Activated T-cell treated with anti-CD3 and anti-CD28 coated beads, Interleukin-2, amount 50 U/mL, for 48 hours (primary cell): ENCODE data around the gene ARL15.

Experiments used
- DNase-seq, 2 experiments: peaks; one replicate each; pipeline ENCODE4 v3.0.0-alpha.2; 2020

Gene ARL15

GRCh38 chr5:54313311-54314270 lies 3.2 kb upstream of the ARL15 start:
- DNase-seq, result no peak

- DNase-seq, result no peak
These were observed 2.1 kb upstream of the ARL15 start for GRCh38 chr5:54312499-54312898.

DNA sequence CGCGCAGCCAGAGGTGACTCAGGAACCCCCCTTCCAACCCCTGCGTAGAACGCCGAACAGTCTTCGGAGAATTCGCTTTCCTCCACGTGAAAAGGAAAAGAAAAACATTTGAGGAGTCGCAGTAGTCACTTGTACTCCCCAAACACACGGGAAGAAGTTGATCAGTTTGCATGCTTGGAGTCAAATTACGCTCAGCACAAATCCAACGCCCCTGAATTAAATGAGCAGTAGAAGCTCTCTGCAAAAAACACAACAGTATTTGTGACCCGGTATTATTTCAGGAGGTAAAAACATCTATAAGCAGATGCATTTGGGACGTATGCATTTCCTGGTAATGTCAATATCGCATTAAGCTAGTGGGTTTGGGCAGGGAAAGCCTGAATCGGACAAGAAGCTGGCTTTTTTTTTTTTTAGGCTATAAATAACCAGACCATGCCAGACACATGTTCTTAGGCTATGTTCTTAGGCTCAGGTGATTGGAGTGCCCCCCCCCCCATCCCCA lies 854 bp upstream of the ARL15 start:
- peak; percentile 17 to 19 for DNase-seq

DNA sequence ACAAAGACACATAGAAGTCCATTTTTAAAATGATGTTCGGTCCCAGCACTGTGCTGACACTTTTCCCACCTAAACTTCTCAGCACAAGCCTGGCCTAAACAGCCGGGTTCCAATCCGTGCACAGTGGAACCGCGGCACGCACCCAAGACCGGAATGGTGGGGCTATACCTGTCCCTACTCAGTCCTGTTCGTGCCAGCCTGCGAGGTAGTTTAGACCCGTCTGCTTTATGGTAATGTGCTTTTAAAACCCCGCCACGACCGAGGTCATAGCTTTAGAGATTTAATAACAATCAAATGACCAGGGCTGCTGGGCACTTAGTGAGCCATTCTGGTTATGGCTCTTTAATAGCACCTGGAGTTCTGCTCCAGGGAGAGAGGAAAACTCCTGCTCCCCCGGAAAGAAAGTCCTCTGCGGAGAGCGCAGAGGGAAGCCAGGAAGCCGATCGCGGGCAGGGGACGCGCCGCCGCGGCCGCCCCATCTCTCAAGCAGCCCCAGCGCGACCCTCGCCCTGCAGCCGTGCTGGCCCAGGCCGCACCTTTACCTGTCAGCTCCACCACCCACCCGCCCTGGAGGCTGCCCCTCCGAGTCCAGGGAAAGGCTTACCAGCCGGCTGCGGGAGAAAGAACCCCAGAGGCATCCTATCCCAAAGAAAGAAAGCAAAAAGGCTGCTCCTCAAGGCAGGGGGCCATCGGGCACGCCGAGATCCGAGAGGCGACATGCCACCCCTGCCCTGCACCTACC lies 511 bp downstream of the ARL15 start:
- DNase-seq, result peak; percentile 45 to 49

DNA sequence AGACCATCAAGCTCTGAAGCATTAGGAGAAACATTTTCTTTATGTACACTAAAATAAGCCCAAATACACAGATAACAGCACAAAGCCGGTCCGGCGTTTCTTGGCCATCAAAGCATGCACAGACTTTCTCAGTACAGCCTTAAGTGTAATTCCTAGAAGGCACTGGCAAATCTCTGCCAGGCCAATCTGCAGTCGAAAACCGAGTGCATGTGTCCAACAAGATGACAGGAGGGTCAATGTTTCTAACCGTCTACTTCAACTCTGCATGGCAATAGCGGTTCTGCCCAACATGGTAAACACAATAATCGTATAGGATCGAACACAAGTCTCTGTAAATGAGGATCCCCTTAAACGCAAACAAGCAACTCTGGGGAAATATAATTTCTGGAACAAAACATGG lies 1.1 kb downstream of the ARL15 start:
- peak in 1 of 2 experiments; percentile 26 for DNase-seq

DNA sequence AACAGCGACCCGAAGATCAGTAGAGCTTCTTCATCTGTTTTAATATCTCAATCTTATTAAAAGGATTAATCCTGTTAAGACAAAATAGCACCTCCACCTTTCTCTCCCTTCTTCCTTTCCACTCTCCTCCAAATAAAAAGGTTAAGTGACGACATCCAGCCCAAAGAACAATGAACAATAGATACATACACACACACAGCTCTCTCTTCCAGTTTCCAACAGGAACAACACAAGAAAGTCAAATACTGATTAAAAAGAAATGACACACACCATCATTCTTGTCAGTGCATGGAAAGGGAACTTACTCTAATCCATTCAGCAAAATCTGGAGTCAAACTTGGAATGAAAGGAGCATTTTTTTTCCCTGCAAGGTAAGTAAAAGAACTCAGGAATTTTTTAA lies 2.8 kb downstream of the ARL15 start:
- no peak for DNase-seq

DNA sequence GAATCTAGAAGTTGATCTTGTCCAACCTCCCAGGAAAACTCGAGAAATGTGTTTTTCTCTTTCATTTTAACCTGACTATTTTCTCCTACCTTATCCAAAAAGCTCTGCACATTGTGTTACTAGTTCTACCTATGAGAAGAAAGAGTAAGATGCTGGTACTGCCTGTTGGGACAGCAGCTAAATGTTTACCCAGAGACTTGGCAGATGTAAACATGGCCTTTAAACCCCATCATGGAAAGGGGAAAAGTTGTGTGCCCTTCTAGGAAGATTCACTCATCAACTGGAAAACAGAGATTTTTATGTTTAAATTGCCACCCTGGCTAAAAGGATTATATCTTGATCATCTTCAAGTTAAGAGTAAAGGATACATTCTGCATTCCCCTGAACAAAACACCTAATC lies 3.5 kb downstream of the ARL15 start:
- no peak for DNase-seq

DNA sequence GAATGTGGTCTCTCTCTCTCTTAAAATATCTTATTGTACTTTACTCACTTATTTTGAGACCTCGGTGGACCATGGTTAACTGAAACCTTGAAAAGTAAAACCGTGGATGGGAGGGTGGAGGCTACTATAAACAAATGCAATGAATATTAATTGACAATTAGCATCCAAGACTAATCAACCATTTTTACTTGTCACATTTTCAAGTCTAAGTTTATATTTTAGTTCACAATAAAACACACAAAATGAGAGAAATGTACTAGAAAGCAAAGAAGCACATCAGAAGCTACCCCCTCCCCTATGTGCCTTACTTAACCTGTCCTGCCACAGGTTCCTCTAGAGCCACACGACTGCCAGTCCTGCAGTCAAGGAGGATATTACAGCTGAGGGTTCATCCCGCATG lies 4.6 kb downstream of the ARL15 start:
- no peak for DNase-seq

- no peak for DNase-seq
These were observed 6.3 kb downstream of the ARL15 start for GRCh38 chr5:54304040-54304439.

DNA sequence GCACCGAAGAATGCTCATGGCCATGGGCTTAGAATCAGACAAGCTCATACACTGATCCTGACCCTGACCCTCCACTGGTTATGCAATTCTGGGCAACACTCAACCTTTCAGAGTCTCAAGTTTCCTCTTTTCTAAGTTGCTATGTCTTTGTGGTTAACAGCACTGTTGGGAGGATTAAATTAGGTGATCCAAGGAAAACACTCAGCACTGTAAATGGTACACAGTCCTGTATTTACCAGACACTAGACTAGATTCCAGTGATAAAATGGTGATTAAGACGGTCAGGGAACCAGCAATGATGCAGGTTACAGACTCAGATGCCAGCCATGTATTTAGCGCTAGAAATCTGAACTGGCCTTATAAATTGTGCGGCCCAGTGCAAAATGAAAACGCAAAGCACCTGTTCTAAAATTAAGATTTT lies 8.1 kb downstream of the ARL15 start:
- DNase-seq, result no peak

DNA sequence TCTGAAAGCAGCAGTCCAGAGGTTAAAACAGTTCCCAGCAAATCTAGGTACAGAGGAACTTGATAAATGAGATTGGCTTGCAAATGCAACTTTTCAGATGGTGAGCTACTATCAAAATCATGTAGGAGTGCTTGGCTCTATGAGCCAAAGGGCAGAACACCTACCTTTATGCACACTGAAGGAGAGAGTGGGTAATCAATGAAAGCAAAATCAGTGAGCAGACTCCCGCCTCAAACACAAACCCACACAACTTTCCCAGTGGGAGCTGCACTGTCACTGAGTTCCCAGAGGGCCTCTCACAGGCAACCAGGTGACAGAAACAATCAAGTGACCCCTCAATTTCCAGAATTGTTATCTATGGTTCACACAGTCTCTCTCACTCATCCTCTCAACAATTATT lies 8.5 kb downstream of the ARL15 start:
- no peak for DNase-seq

DNA sequence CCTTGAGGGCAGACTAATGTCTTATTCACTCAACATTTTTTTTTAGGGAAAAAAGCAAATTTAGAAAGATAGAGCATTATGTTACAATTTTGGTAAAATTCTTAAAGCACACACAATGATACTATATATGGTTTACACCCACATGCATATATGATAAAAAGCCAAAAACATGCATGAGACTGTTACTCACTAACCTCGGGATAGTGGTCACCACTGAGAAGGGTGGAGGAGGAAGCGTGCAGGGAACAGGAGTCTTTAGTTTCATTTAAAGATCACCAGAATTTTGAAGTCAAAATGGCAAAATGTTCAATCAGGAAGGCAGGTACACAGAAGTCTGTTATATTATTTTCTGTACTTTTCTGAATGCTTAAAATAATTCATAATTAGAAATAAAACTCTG lies 9.2 kb downstream of the ARL15 start:
- DNase-seq, result no peak

- no peak for DNase-seq
These were observed 11.4 kb downstream of the ARL15 start for GRCh38 chr5:54298947-54299346.

- no peak for DNase-seq
These were observed 14.0 kb downstream of the ARL15 start for GRCh38 chr5:54296386-54296785.

DNA sequence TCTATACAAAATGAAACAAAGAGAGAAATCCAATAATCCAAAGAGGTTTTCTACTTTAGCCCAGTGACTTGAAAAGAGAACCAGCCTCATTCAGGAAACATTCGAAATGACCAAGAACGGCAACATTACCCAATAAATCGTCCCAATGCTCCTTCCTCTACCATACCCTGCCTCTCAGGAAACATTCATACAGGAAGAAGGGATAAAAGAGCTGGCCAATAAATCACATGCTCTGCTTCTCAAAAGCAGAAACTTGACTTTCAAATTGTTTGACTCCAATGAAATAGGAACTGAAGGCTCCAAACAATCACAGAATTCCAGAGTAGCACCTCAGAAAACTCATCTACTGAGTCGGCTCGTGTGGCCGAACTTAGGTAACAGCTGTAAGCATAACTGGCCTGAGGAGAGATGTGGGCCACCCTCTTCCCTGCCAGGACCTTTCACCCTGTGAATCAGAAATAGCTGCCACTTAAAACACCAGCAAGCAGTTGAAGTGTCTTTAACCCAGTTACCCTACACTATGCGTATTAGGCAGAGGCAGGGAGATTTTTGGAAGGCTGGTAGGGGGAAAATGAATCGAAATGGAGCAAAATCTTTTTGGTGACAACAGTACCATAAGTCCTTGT lies 14.6 kb downstream of the ARL15 start:
- no peak for DNase-seq

- DNase-seq, result no peak
These were observed 16.2 kb downstream of the ARL15 start for GRCh38 chr5:54294097-54294667.

- no peak for DNase-seq
These were observed 17.5 kb downstream of the ARL15 start for GRCh38 chr5:54292866-54293265.

DNA sequence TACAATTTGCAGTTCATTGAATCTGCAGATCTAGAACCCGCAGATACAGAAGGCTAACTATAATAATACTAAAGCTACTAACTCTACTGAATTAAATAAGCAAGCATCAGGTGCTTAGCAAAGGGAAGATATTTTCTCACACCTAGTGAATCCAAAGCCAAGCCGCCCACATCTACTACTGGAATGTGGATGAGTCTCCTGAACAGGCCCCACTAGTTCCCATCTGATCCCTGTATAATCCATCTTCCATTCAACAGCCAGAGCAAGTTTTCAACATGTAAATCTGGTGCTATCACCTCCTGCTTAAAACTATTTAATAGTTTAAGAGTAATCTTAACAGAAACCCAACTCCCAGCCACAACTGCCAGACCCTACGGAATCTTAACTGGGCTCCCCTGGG lies 18.9 kb downstream of the ARL15 start:
- DNase-seq, result no peak

DNA sequence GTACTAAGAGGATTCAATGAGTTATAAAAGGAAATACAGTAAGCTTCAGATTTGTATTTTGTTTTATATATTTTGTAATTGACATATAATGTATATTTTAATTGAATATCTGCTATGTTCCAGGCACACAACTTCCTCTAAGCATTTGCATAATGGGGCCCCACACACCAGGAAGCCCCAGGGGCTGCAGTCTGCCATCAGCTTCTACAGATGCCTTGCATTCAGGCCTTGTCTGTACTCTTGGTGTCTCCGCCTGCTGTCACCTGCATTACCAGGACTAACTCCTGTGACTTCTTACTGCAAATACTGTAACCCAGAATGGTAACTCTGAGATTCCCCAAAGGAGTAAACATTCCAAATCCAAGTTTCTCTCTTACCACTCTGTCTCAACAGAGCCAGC lies 20.6 kb downstream of the ARL15 start:
- DNase-seq, result no peak

- no peak for DNase-seq
These were observed 21.7 kb downstream of the ARL15 start for GRCh38 chr5:54288568-54289217.

DNA sequence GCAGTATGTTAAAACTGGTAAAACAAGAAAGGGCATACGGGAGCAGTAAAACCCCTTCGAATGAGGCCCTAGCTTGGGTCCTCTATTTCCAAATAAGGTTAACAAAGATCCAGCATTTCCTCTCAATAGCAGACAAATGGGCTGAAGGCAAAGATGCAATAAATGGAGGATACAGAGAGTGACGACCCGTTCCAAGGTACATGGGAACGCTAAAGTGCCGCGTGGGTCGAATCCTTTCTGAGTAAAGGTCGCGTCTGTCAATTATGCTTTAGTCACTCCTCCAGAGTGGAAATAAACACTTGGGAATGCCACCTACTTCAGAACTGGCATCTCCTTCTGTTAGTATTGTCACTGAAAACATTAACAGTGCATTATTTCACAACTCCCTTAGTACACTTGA lies 24.7 kb downstream of the ARL15 start:
- no peak for DNase-seq

GRCh38 chr5:54284586-54284985 lies 25.8 kb downstream of the ARL15 start:
- DNase-seq, result no peak

- no peak for DNase-seq
These were observed 27.5 kb downstream of the ARL15 start for GRCh38 chr5:54282876-54283275.
